Lower leg skin (tissue), 3 donors: ENCODE measurements around the gene AEBP1.

ENCODE experiments used
- POLR2A ChIP-seq, 2 donors: fragments of 450-650 bp; IDR thresholded peaks; one replicate each; pipeline ENCODE4 v1.6.1; 2016 to 2017; ENCODE audit warnings: antibody characterized with exemption in 2 of 2, mild to moderate bottlenecking in 1 of 2, moderate library complexity in 1 of 2
- TF ChIP-seq, protein P1 (sequence below), 3 donors: fragments of 450-650 bp; IDR thresholded peaks; one replicate each; pipeline ENCODE4 v1.5.1; 2016; ENCODE audit warnings: antibody characterized with exemption in 3 of 3, mild to moderate bottlenecking in 3 of 3, moderate library complexity in 2 of 3

DNA sequence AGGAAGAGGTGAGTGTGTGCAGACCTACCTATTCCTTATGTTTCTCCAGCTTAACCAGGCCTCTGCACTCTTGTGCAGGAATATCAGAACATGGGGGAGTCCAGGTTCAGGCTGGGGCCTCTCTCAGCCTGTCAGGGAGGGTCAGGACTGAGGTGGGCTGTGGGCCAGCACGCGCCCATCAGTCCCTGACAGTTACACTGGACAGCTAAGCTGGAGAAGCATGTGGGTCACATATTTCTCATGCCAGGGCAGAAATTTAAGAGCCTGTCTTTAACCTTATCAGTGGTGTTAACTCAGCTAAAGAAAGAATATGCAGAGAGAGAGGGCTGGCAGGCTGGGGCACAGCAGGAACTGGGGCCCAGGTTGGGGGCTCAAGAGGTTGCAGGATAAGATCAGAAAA, 27.9 kb downstream of the AEBP1 start:
- TF ChIP-seq, protein P1, sequence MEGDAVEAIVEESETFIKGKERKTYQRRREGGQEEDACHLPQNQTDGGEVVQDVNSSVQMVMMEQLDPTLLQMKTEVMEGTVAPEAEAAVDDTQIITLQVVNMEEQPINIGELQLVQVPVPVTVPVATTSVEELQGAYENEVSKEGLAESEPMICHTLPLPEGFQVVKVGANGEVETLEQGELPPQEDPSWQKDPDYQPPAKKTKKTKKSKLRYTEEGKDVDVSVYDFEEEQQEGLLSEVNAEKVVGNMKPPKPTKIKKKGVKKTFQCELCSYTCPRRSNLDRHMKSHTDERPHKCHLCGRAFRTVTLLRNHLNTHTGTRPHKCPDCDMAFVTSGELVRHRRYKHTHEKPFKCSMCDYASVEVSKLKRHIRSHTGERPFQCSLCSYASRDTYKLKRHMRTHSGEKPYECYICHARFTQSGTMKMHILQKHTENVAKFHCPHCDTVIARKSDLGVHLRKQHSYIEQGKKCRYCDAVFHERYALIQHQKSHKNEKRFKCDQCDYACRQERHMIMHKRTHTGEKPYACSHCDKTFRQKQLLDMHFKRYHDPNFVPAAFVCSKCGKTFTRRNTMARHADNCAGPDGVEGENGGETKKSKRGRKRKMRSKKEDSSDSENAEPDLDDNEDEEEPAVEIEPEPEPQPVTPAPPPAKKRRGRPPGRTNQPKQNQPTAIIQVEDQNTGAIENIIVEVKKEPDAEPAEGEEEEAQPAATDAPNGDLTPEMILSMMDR (IDR thresholded peaks at IDR 0.05), result no peak
- TF ChIP-seq POLR2A (IDR thresholded peaks at IDR 0.05), result no peak
